Right lobe of liver (tissue), 4 donors: ENCODE data around the gene USP5.

Experiments
- CTCF ChIP-seq, 4 donors: fragments of 200-600 bp in 3 of 4; fragments of 450-650 bp in 1 of 4; IDR thresholded peaks; one replicate each; pipeline versions ENCODE4 v1.5.1 to v1.8.0; 2016 to 2022; ENCODE audit warnings: antibody characterized with exemption in 4 of 4, mild to moderate bottlenecking in 2 of 4
- POLR2A ChIP-seq: fragments of 450-650 bp; IDR thresholded peaks from one replicate; pipeline ENCODE4 v1.6.1; 2017; ENCODE audit warnings: antibody characterized with exemption, mild to moderate bottlenecking
- donor health status: DM: no; HTN: no; CAD: no.
- donor health status: DM: no; HTN: no; CAD: no.
- donor health status: DM: no; HTN: yes; CAD: no.

GRCh38 chr12:6887460-6887859, 35.5 kb downstream of the USP5 start:
- TF ChIP-seq CTCF (IDR thresholded peaks at IDR 0.05): no peak
- TF ChIP-seq POLR2A: no peak
